Endothelial cell (in vitro differentiated cells): ENCODE measurements around the gene MILR1. TPM values are rescaled to one million over a fixed set of nuclear protein-coding genes. Genes with fewer than 3 reads are reported as not detected.
A peak's percentile ranks its signal among the peaks of the same experiment; 100 is the strongest.

Source experiments
- DNase-seq: peaks from one replicate; pipeline ENCODE4 v3.0.0; 2021; ENCODE audit warnings: low spot score
- H3K27ac Mint-ChIP-seq: one replicate; pipeline ENCODE4 v1.8.0; 2021; ENCODE audit warnings: mixed read lengths, inconsistent platforms; ENCODE audit not compliant: unreplicated experiment
- H3K27me3 Mint-ChIP-seq: one replicate; pipeline ENCODE4 v1.8.0; 2021; ENCODE audit warnings: mild to moderate bottlenecking, moderate library complexity, mixed read lengths, inconsistent platforms; ENCODE audit not compliant: unreplicated experiment
- H3K36me3 Mint-ChIP-seq: one replicate; pipeline ENCODE4 v1.8.0; 2021; ENCODE audit warnings: mild to moderate bottlenecking, low read depth, mixed read lengths, inconsistent platforms; ENCODE audit not compliant: unreplicated experiment
- H3K4me1 Mint-ChIP-seq: one replicate; pipeline ENCODE4 v1.8.0; 2021; ENCODE audit warnings: mild to moderate bottlenecking, mixed read lengths, inconsistent platforms; ENCODE audit not compliant: unreplicated experiment
- H3K4me3 Mint-ChIP-seq: one replicate; pipeline ENCODE4 v1.8.0; 2021; ENCODE audit warnings: mild to moderate bottlenecking, mixed read lengths, inconsistent platforms; ENCODE audit not compliant: unreplicated experiment
- H3K9me3 Mint-ChIP-seq: one replicate; pipeline ENCODE4 v1.8.0; 2021; ENCODE audit warnings: mixed read lengths, inconsistent platforms; ENCODE audit not compliant: unreplicated experiment
- total RNA-seq: library from RNA; stranded (reverse); fragmentation: NEBNext Ultra II Directional; extraction: Animal tissue kit (Norgen Biotek cat#: 25700); gene quantifications from one replicate; pipeline ENCODE4 v1.2.1, GENCODE V29; 2021; ENCODE audit not compliant: unreplicated experiment
- TF ChIP-seq, protein P1 (sequence below): fragments of 200-600 bp; sonication (generic); IDR thresholded peaks from one replicate; pipeline ENCODE4 v1.5.0; 2021; ENCODE audit warnings: antibody characterized with exemption; ENCODE audit not compliant: unreplicated experiment

The MILR1 gene
- total RNA-seq, 1 donor from 2014 or later = 1.6 TPM

DNA sequence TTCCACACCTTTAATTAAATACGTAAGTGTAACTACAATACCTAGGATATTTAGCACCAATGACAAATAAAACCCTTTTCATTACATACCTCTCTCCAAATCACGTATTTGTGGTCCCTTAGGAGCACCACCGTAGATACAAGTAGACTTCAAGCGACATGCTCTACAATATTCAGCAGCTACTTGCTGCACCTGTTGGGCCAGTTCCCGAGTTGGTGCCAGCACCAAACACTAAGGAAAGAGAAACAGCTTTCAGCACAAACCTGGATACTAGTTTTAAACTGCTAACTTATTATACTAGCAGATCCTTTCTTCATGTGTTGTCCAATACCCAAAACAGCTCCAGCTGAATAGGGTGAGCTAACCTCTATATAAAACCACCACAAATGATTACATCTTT lies 54.4 kb downstream of the MILR1 start:
- peaks cover 77% of the 10 kb centered on the region for H3K36me3 Mint-ChIP-seq

DNA sequence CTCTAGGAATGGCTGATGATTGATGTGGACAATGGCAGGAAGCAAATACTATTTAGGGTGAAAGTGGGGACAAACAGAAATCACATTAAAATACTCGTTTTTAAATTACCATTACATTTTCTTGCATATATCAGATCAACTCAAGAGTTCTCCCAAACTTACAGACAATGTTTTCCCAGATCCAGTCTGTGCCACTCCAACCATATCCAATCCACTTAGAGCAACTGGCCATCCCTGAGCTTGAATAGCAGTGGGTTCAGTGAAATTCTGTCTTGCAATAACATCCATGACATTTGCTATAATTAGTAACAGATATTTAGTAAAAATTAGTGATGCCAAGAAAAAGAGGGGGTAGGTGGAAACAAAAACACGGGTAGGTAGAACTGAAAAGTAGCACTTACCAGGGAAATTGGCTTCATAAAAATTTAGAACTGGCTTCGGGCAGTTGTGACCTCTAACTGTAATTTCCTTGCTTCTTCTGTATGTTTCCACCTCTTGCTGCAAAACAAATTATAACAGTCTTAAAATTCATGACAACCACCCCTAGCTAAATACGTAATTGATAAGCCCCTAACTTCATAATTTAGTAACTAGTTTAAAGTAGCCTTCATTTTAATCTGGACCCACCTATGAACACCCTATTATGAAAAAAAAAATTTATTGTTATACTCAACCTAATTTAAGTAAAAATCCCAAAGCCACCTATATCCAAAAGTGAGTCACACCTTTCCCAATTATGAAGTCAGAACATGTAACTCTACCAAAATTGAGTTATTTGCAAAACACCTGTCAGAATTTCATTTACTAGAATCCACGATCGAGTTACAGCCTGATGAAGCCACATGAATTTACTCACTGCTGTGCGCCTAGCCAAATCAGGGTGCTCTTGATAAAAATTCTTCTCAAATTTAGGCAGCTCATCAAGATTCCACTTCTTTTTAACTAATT lies 55.2 kb downstream of the MILR1 start:
- Mint-ChIP-seq H3K27me3 (peaks cover 41% of the 10 kb centered on the region), H3K4me1 (peaks cover 70% of the 10 kb centered on the region), H3K27ac (peak overlapping the region; percentile 100), H3K4me3 (peak overlapping the region; percentile 100), H3K9me3 (no peaks in the 10 kb centered on the region), H3K36me3 (peaks cover 72% of the 10 kb centered on the region)
- TF ChIP-seq, protein P1, sequence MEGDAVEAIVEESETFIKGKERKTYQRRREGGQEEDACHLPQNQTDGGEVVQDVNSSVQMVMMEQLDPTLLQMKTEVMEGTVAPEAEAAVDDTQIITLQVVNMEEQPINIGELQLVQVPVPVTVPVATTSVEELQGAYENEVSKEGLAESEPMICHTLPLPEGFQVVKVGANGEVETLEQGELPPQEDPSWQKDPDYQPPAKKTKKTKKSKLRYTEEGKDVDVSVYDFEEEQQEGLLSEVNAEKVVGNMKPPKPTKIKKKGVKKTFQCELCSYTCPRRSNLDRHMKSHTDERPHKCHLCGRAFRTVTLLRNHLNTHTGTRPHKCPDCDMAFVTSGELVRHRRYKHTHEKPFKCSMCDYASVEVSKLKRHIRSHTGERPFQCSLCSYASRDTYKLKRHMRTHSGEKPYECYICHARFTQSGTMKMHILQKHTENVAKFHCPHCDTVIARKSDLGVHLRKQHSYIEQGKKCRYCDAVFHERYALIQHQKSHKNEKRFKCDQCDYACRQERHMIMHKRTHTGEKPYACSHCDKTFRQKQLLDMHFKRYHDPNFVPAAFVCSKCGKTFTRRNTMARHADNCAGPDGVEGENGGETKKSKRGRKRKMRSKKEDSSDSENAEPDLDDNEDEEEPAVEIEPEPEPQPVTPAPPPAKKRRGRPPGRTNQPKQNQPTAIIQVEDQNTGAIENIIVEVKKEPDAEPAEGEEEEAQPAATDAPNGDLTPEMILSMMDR = no peak
- no peak for DNase-seq

More for the DNA sequence above, 54.4 kb downstream of the MILR1 start:
- TF ChIP-seq, protein P1 = no peak
- no peaks in the 10 kb centered on the region for H3K9me3 Mint-ChIP-seq
- no peak for DNase-seq
- no peak overlapping the region for H3K27ac Mint-ChIP-seq
- peaks cover 73% of the 10 kb centered on the region for H3K4me1 Mint-ChIP-seq
- peak overlapping the region; percentile 100 for H3K4me3 Mint-ChIP-seq
- H3K27me3 Mint-ChIP-seq = peaks cover 41% of the 10 kb centered on the region

DNA sequence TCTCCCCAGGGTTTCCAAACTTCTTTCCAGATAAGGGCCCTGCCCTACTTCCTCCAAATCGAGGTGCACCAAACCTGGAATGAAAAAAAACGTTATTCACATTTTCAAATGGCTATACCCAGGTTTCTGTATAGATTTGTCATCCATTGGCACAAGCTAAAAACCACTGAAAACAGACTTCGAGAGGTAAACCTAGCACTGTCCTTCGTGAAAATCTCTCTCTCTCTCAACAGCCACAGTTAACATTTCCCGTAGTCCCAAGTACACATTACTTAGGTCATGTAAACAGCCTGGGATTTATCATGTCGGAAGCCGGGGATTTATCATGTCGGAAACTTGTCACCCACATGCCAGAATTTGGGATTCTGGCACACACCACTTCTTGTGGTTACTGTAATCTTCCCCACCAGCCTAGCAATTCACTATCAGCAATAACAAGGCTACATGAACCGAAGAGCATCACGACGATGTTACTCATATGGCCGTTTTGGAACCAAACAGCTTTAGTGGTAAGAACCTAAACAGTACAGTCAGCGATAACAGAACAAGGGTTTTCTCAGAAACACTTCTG lies 55.9 kb downstream of the MILR1 start:
- H3K36me3 Mint-ChIP-seq = peaks cover 64% of the 10 kb centered on the region

GRCh38 chr17:64505340-64506200 lies 56.7 kb downstream of the MILR1 start:
- H3K4me3 Mint-ChIP-seq = peak overlapping the region; percentile 100
- H3K27ac Mint-ChIP-seq = peak overlapping the region; percentile 100
- peaks cover 62% of the 10 kb centered on the region for H3K36me3 Mint-ChIP-seq
- TF ChIP-seq, protein P1 = no peak
- peak; percentile 77 for DNase-seq
- peaks cover 59% of the 10 kb centered on the region for H3K4me1 Mint-ChIP-seq
- peaks cover 37% of the 10 kb centered on the region for H3K27me3 Mint-ChIP-seq
- H3K9me3 Mint-ChIP-seq = no peaks in the 10 kb centered on the region

More for the DNA sequence above, 55.9 kb downstream of the MILR1 start:
- Mint-ChIP-seq H3K4me3 (peak overlapping the region; percentile 100), H3K27ac (peak overlapping the region; percentile 100), H3K4me1 (peaks cover 67% of the 10 kb centered on the region), H3K27me3 (peaks cover 41% of the 10 kb centered on the region), H3K9me3 (no peaks in the 10 kb centered on the region)
- TF ChIP-seq, protein P1 = no peak
- no peak for DNase-seq
